ENCODE measurements around the gene DDC.
"Not testable (repeated sequence)": the region's sequence is repeated elsewhere in the genome, so short reads cannot be mapped to it uniquely, and the experiment has no call there.

DDC gene

DNA sequence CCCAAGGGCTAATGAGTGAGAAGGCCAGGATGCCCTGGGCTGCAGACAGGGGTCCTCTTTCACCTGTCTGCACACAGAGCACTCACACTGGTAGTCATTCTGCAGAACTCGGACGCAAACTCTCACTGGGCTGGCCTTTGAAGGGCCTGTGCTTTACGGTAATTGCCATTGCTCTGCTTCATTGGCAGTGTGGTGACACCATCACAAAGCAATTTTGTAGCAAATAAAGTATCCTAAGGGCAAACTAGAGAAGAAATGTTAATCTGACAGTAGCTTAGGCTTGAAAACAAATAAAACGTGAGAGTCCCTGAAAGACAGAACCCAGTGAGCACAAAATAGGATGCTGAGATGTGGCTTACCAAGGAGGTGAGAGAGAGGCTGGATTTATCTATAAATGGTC, 84.4 kb downstream of the DDC start:
- DNase-seq (ENCODE audit: low read depth), result no peak

GRCh38 chr7:50479743-50480517, 85.3 kb downstream of the DDC start:
- no peak for DNase-seq (ENCODE audit: low read depth)

- DNase-seq (ENCODE audit: low read depth), result no peak
These were observed 87.6 kb downstream of the DDC start for GRCh38 chr7:50477640-50478039.

GRCh38 chr7:50476953-50477625, 88.1 kb downstream of the DDC start:
- DNase-seq (ENCODE audit: low read depth), result no peak

DNA sequence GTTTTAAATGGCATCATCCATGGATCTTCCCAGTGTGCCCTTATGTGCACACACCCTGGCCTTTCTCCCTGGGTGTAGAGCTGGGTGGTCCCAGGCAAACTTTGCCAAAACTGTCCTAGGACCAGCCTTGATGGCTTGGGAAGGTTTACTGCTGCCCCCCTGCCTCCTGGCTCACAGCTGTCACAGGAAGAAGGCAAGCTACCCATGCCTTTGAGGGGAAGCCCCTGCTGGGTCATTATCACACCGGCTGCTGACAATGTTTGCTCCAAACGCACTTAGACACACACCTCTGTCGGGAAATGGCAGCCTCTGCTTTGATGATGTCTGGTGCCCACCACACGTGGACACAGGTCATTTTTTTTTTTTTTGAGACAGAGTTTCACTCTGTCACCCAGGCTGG, 89.9 kb downstream of the DDC start:
- no peak for DNase-seq (ENCODE audit: low read depth)

DNA sequence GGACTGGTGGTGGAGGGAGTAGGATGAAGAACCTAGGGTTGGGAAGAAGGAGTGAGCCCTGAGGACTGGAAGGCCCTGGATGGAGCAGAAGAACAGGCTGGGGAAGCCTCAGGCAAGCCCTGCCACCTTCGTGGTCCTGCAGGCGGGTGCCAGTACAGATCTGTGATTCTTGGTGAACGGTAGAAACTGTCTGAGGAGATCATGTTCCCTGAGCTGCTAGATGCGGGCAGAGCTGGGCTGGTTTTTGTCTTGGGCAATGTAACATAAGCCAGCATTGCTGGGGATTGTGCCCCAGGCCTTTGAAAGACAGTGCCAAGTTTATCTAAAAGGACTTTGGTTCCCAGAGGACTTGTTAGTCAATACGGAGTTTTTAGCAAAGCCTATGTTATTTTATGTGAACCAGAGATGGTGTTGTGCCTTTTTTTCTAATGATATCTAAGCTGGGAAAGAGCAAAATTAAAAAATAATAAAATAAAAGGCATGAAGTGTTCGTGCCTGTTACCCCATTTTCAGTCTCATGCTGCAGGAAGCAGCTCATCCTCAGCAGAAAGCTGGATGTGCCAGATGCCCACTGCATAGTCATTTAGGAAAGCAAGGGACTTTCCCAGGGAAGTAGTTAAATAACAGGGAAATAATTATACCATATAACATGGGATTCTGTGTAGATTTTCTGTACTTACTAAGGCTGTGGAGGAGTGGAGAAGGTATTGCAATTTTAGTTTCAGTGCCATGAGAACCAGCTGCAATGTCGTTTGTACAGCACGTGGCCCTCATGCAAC, 90.6 kb downstream of the DDC start:
- no peak for DNase-seq (ENCODE audit: low read depth)

DNA sequence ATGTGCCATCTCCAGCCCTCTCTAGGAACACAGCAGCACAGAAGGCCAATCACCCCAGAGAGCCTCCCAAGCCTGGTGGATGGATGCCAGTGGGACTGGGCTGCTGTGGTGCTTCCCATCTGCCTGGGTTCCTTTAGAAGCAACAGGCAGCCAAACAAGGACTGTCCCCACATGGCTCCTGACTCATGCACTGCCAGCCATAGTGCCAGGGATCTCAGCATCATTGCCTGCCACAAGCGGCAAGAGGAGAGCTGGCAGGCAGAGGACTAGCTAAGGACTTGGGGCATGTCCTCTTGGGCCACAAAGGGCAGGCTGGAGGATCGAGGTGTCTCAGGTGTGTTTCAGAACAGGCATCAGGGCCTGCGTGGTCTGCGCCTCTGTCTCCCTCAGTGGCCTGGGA, 91.7 kb downstream of the DDC start:
- DNase-seq (ENCODE audit: low read depth), result no peak

GRCh38 chr7:50472427-50472826, 92.8 kb downstream of the DDC start:
- DNase-seq (ENCODE audit: low read depth), result no peak

DNA sequence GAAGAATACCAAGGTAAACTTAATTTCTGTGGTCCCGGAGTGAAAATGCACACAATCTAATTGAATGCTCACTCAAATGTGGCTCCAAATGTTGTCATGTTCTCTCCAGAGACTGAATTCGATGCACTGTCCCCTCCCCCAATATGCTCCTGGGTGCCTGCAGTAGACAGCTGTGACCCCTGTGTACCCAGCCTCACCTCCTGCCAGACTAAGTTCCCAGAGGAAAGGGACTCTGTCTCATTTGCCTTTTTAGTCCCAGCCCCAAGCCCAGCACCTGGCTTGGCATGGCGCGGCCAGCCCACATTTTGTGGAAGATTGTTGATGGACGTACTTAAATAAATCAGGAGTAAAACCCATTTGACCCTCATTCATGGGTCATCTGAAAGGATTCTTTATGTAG, 93.2 kb downstream of the DDC start:
- no peak for DNase-seq (ENCODE audit: low read depth)

DNA sequence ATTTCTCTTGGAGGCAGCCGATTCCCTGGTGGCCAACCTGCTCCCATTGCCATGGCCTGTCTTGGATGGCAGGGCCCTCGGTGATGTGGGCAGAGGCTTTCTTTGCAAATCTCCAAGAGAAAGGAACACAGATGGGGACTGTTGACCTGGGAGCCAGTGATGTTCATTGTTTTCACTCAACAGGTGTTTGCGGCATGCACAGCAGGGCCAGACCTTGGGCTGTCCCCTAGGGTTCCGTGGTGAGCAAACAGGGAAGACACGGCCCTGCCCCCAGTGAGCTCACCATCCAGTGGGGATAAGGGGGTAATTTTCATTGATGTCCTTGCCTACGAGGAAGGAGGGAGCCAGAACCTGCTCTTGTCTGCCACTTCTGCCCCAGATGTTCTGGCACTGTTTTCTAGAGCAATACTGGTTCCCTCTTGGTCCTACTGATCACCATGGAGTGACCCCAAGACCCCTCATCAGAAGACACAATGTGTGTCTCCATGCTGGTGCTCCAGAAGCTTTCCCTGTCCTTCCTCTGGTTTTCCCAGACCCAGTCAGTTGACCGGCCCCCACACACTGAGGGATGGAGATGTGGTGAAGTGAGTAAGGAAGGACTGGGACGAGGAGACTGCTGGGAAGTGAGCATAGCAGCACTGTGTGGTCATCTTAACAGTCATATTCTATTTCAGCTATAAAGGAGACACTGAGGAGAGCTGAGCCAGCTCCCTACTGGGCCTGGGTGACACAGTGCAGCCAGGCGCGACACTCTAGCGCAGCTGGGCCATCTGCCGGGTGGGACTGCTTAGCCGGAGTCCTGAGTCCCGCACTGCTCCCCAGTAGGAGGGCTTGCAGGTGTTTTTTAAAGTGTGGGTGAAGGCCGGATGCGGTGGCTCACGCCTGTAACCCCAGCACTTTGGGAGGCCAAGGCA, 94.7 kb downstream of the DDC start:
- no peak for DNase-seq (ENCODE audit: low read depth)

DNA sequence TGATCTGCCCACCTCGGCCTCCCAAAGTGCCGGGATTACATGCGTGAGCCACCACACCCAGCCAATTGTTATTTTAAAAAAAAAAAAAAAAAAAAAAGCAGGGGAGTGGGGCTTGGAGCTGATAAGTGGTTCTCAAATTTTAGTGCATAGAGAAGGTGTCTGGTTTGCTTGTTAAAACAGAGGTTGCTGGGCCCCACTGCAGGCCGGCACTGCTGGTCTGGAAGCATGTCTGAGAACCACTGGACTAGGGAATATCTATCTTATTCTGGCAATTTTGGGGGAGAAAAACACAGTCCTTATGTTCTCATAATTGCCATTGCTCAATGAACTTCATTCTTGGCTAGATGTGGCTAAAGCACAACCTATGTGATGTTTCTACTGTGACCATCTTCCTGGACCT, 96.0 kb downstream of the DDC start:
- no peak for DNase-seq (ENCODE audit: low read depth)

- peak; percentile 68 for DNase-seq (ENCODE audit: low read depth)
These were observed 97.2 kb downstream of the DDC start for GRCh38 chr7:50467817-50468610.

DNA sequence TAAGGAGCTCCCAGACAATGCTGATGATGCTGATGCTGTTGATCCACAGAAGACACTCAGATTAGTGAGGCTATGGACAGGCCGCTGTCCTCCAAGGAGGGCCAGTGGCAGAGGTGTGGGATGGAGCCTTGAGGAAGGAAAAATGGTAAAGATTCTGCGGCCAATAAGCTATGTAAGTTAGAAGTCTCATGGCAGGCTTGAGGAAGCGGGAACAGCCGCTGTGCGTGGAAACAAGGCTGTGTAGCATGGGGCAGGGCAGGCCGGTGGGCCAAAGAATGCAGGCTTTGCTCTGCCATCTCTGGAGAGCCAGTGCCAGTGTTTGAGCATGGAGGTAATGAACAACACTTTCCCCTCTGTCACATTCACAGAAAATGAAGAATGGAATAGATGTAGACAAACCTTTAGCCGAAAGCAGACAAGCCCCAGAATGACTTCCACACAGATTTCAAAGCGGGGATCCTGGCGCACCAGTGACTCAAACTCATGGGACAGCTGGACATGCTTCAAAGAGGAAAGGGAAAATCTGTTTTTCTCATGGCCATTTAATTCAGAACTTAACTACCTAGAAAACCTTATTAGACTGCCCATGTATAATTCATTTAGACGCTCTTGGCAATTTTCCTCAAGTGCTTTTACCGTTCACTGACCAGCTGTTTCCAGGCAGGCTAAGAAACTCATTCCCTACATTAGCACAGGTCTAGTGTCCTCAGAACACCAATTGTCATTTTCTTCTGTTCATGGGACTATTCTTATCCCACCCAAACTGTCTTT, 98.2 kb downstream of the DDC start:
- DNase-seq (ENCODE audit: low read depth), result no peak

- no peak for DNase-seq (ENCODE audit: low read depth)
These were observed 102.2 kb downstream of the DDC start for GRCh38 chr7:50463035-50463434.

GRCh38 chr7:50462361-50462760, 102.8 kb downstream of the DDC start:
- DNase-seq (ENCODE audit: low read depth), result no peak

DNA sequence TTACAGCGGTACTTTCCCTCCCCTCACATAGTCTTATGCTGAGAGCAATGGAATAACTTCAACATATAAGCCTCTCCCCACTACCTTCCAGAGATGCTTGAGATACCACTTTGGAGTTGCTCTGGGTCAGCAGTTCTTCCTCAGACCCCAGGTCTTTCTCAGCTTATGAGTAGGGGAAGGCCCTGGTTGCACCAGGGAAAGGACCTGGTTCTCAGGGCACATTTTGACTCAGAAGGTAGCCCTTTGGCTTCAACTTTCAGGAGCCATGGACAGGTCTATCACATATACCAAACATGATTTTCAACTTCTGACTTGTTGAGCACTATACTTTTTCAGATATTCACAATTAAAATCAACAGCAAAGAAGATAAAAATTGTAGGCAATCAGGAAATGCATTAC, 103.5 kb downstream of the DDC start:
- DNase-seq (ENCODE audit: low read depth), result no peak

- not testable (repeated sequence) for DNase-seq (ENCODE audit: low read depth)
These were observed 106.0 kb downstream of the DDC start for GRCh38 chr7:50459183-50459582.

GRCh38 chr7:50458651-50459050, 106.6 kb downstream of the DDC start:
- not testable (repeated sequence) for DNase-seq (ENCODE audit: low read depth)

- no peak for DNase-seq (ENCODE audit: low read depth)
These were observed 108.7 kb downstream of the DDC start for GRCh38 chr7:50456371-50457123.

- no peak for DNase-seq (ENCODE audit: low read depth)
These were observed 109.5 kb downstream of the DDC start for GRCh38 chr7:50455658-50456057.
